ENCODE results near the gene LTB4R. TPM values are rescaled to one million over a fixed set of nuclear protein-coding genes. Genes with fewer than 3 reads are reported as not detected.

Gene LTB4R
- polyA plus RNA-seq, 2 of the 4 experiments (the other 2 are of a cell fraction), result 8.3 to 10.2 TPM

GRCh38 chr14:24355009-24355408 is 43.7 kb downstream of the LTB4R start:
- Histone ChIP-seq H3K27ac (no peak overlapping the region), H3K9me3 (no peaks in the 10 kb centered on the region), H3K4me2 (no peak overlapping the region; the same call in 2 of the 3 replicates), H3K4me1 (peaks cover 17% of the 10 kb centered on the region), H3K4me3 (no peak overlapping the region)
- FAIRE-seq, result no peak
- TF ChIP-seq ZC3H11A (IDR thresholded peaks at IDR 0.05), result no peak
- TF ChIP-seq CHD4 (IDR thresholded peaks at IDR 0.05; ENCODE audit: borderline replicate concordance), result no peak
- TF ChIP-seq HDAC2 (IDR thresholded peaks at IDR 0.05), result no peak
- TF ChIP-seq SREBF2 (IDR thresholded peaks at IDR 0.05), result no peak
- TF ChIP-seq HEYL (CRISPR knock-in tag; IDR thresholded peaks at IDR 0.05), result no peak
- TF ChIP-seq HOXB5 (CRISPR knock-in tag; IDR thresholded peaks at IDR 0.05), result no peak
- TF ChIP-seq RCOR1 (IDR thresholded peaks at IDR 0.05; ENCODE audit: low read depth, low read length), result no peak
- TF ChIP-seq EP300 (IDR thresholded peaks at IDR 0.05), result no peak
- no peak for TF ChIP-seq ZNF302 (CRISPR knock-in tag; IDR thresholded peaks at IDR 0.05)
- TF ChIP-seq CBX8 (IDR thresholded peaks at IDR 0.05), result no peak
- TF ChIP-seq ZSCAN20 (CRISPR knock-in tag; IDR thresholded peaks at IDR 0.05), result no peak
- TF ChIP-seq RNF2 (IDR thresholded peaks at IDR 0.05; ENCODE audit: borderline replicate concordance, low read depth), result no peak
- TF ChIP-seq ELK1 (IDR thresholded peaks at IDR 0.05; ENCODE audit: low read depth, low read length), result no peak
- TF ChIP-seq TP53 (CRISPR knock-in tag; IDR thresholded peaks at IDR 0.05), result no peak
- WGBS (ENCODE audit: missing lambda C conversion rate), result 87% methylated on average over 7 of the region's 7 CpGs
- no peak for ATAC-seq
- DNase-seq (ENCODE audit: low read depth in 1 of 2, low spot score in 1 of 2), result no peak
- POLR2A ChIA-PET, result no interaction called here
- CTCF ChIA-PET, result interaction anchor here (1.0 to 6.0 kb wide), 3 partner anchors 13 to 27 kb away, joined by 4 to 35 read pairs (median 7); partner anchors contain the start of gene ADCY4

DNA sequence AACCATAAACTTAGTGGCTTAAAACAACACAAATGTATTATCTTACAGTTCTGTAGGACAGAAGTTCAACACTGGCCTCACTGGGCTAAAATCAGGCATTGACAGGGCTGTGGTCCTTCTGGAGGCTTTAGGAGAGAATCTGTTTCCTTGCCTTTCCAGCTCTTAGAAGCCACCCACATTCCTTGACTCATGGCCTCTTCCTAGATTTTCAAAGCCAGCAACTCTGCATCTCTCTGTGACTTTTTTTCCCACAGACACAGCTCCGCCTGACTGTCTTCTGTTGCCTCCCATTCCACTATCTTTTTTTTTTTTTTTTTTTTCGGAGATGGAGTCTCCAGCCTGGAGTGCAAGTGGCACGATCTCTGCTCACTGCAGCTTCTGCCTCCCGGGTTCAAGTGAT is 44.9 kb downstream of the LTB4R start:
- no peak overlapping the region for H3K4me3 ChIP-seq
- no peak overlapping the region for H3K4me2 ChIP-seq
- no peak overlapping the region for H3K27ac ChIP-seq
- peaks cover 17% of the 10 kb centered on the region for H3K4me1 ChIP-seq
- FAIRE-seq (no peak), ATAC-seq (no peak), DNase-seq (ENCODE audit: low read depth in 1 of 2, low spot score in 1 of 2) (no peak)
- no peaks in the 10 kb centered on the region for H3K9me3 ChIP-seq
- CTCF ChIA-PET, result interaction anchor here (1.0 to 6.0 kb wide), 3 partner anchors 23 to 80 kb away, joined by 3 to 35 read pairs (median 4); partner anchors contain the start of gene ADCY4
- POLR2A ChIA-PET, result no interaction called here
- 40% methylated on average over 4 of the region's 4 CpGs for WGBS (ENCODE audit: missing lambda C conversion rate)
- TF ChIP-seq RNF2 (IDR thresholded peaks at IDR 0.05; ENCODE audit: borderline replicate concordance, low read depth) (no peak), TFCP2L1 (CRISPR knock-in tag; IDR thresholded peaks at IDR 0.05) (no peak), CHD4 (IDR thresholded peaks at IDR 0.05; ENCODE audit: borderline replicate concordance) (no peak), HOXB5 (CRISPR knock-in tag; IDR thresholded peaks at IDR 0.05) (no peak), MAZ (IDR thresholded peaks at IDR 0.05; ENCODE audit: borderline replicate concordance, low read depth, low read length) (no peak), MYC (IDR thresholded peaks at IDR 0.05; ENCODE audit: borderline replicate concordance, low read length) (no peak), POLR2A (IDR thresholded peaks at IDR 0.05; ENCODE audit: low read length) (no peak), JUN (IDR thresholded peaks at IDR 0.05) (no peak), FOSL2 (IDR thresholded peaks at IDR 0.05) (no peak), FOSL2 (CRISPR knock-in tag; IDR thresholded peaks at IDR 0.05) (no peak), RAD21 (conservative IDR thresholded peaks at IDR 0.05 in 1 of 2, IDR thresholded peaks at IDR 0.05 in 1 of 2) (no peak), MAX (IDR thresholded peaks at IDR 0.05) (no peak), EHF (CRISPR knock-in tag; IDR thresholded peaks at IDR 0.05) (no peak)
- TF ChIP-seq, protein P1, sequence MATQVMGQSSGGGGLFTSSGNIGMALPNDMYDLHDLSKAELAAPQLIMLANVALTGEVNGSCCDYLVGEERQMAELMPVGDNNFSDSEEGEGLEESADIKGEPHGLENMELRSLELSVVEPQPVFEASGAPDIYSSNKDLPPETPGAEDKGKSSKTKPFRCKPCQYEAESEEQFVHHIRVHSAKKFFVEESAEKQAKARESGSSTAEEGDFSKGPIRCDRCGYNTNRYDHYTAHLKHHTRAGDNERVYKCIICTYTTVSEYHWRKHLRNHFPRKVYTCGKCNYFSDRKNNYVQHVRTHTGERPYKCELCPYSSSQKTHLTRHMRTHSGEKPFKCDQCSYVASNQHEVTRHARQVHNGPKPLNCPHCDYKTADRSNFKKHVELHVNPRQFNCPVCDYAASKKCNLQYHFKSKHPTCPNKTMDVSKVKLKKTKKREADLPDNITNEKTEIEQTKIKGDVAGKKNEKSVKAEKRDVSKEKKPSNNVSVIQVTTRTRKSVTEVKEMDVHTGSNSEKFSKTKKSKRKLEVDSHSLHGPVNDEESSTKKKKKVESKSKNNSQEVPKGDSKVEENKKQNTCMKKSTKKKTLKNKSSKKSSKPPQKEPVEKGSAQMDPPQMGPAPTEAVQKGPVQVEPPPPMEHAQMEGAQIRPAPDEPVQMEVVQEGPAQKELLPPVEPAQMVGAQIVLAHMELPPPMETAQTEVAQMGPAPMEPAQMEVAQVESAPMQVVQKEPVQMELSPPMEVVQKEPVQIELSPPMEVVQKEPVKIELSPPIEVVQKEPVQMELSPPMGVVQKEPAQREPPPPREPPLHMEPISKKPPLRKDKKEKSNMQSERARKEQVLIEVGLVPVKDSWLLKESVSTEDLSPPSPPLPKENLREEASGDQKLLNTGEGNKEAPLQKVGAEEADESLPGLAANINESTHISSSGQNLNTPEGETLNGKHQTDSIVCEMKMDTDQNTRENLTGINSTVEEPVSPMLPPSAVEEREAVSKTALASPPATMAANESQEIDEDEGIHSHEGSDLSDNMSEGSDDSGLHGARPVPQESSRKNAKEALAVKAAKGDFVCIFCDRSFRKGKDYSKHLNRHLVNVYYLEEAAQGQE (IDR thresholded peaks at IDR 0.05), result no peak
